COLO668 (cell line): ENCODE results near the gene PITRM1.
"Not testable (repeated sequence)": the region's sequence is repeated elsewhere in the genome, so short reads cannot be mapped to it uniquely, and the experiment has no call there.

ENCODE experiments used
- DNase-seq: peaks from one replicate; lab custom pipeline; 2025; ENCODE audit not compliant: unreplicated experiment; lab: John Stamatoyannopoulos, UW

The PITRM1 gene

GRCh38 chr10:3199488-3199887 lies 26.9 kb upstream of the PITRM1 start:
- no peak for DNase-seq

- no peak for DNase-seq
Measured at GRCh38 chr10:3198900-3199299, 26.3 kb upstream of the PITRM1 start.

GRCh38 chr10:3197348-3198003 lies 24.9 kb upstream of the PITRM1 start:
- peak; percentile 72 for DNase-seq

- DNase-seq: no peak
Measured at GRCh38 chr10:3196958-3197347, 24.4 kb upstream of the PITRM1 start.

GRCh38 chr10:3196482-3196881 lies 23.9 kb upstream of the PITRM1 start:
- DNase-seq: no peak

- DNase-seq: no peak
Measured at GRCh38 chr10:3195726-3196125, 23.1 kb upstream of the PITRM1 start.

- no peak for DNase-seq
Measured at GRCh38 chr10:3195286-3195685, 22.7 kb upstream of the PITRM1 start.

GRCh38 chr10:3194871-3195270 lies 22.3 kb upstream of the PITRM1 start:
- no peak for DNase-seq

GRCh38 chr10:3193751-3194150 lies 21.2 kb upstream of the PITRM1 start:
- no peak for DNase-seq

- peak; percentile 18 for DNase-seq
Measured at GRCh38 chr10:3192856-3193635, 20.5 kb upstream of the PITRM1 start.

GRCh38 chr10:3190817-3191216 lies 18.2 kb upstream of the PITRM1 start:
- no peak for DNase-seq

- not testable (repeated sequence) for DNase-seq
Measured at GRCh38 chr10:3187229-3187628, 14.6 kb upstream of the PITRM1 start.

GRCh38 chr10:3186368-3186767 lies 13.8 kb upstream of the PITRM1 start:
- no peak for DNase-seq

GRCh38 chr10:3185386-3185785 lies 12.8 kb upstream of the PITRM1 start:
- DNase-seq: no peak

- DNase-seq: no peak
Measured at GRCh38 chr10:3180355-3181025, 7.9 kb upstream of the PITRM1 start.

GRCh38 chr10:3179174-3179573 lies 6.6 kb upstream of the PITRM1 start:
- DNase-seq: no peak

GRCh38 chr10:3178042-3178441 lies 5.5 kb upstream of the PITRM1 start:
- DNase-seq: no peak

GRCh38 chr10:3173171-3173878 lies 743 bp upstream of the PITRM1 start:
- peak; percentile 94 for DNase-seq

- DNase-seq: peak; percentile 11
Measured at GRCh38 chr10:3172081-3172445, 519 bp downstream of the PITRM1 start.

- not testable (repeated sequence) for DNase-seq
Measured at GRCh38 chr10:3171488-3171887, 1.1 kb downstream of the PITRM1 start.

- no peak for DNase-seq
Measured at GRCh38 chr10:3169673-3170072, 2.9 kb downstream of the PITRM1 start.

- DNase-seq: peak; percentile 6
Measured at GRCh38 chr10:3169271-3169670, 3.3 kb downstream of the PITRM1 start.
